GM12891 (cell line): ENCODE results near the gene RSBN1L.
A peak's percentile ranks its signal among the peaks of the same experiment; 100 is the strongest.

Source experiments
- DNase-seq: peaks from one replicate; pipeline ENCODE4 v3.0.0; 2011; ENCODE audit warnings: low spot score; ENCODE audit not compliant: insufficient read length
- FAIRE-seq: peaks from 2 replicates; lab custom pipeline; 2011; peaks lifted over from hg19 to GRCh38; lab: Jason Lieb, UNC
- PAX5 ChIP-seq: IDR thresholded peaks from 2 replicates; pipeline ENCODE4 v1.6.1; 2011; ENCODE audit warnings: low read length, moderate library complexity, mild to moderate bottlenecking; ENCODE audit not compliant: insufficient read depth, severe bottlenecking
- POLR2A ChIP-seq: IDR thresholded peaks from 2 replicates; pipeline ENCODE4 v1.6.1; 2011; ENCODE audit warnings: low read depth, low read length, control low read depth
- POLR2AphosphoS5 ChIP-seq: IDR thresholded peaks from 2 replicates; pipeline ENCODE4 v1.6.1; 2011; ENCODE audit warnings: low read depth, low read length, control low read depth
- POU2F2 ChIP-seq: IDR thresholded peaks from 2 replicates; pipeline ENCODE4 v1.6.1; 2011; ENCODE audit warnings: low read depth, mild to moderate bottlenecking, control low read depth, low read length, moderate library complexity
- SPI1 ChIP-seq: IDR thresholded peaks from 2 replicates; pipeline ENCODE4 v1.6.1; 2011; ENCODE audit warnings: low read depth, low read length, control low read depth
- TAF1 ChIP-seq: IDR thresholded peaks from 2 replicates; pipeline ENCODE4 v1.6.1; 2011; ENCODE audit warnings: low read depth, low read length, control low read depth

RSBN1L gene

DNA sequence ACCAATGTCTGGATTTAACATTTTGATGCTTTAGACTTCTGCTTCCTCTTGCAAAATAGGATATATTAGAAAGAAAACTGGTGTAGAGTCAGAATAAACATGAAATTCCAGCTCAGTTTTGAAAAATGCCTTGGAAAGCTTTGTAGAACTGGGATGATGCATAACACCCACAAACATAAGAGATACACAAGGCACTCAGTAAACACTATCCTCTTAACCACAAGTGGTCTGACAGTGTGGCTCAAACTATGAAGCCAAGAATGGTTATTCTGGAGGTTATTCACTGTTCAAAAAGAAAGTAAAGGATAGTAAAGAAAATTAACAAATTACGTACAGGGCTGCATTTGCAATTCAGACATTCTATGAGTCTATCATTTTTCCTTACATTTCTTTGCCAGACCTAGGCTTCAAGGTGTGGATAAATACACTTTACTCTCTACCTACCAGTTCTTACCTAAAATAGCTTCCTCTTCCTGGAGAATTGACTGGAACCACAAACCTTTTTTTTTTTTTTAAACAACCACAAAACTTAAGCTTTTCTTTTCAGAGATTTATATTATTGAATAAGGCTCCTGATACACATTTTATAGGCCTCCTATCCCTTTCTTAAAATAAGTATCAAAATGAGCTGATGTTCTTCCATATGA is 9.0 kb upstream of the RSBN1L start:
- TF ChIP-seq POU2F2 (no peak), SPI1 (no peak), POLR2A (no peak), POLR2AphosphoS5 (no peak), TAF1 (no peak), PAX5 (no peak)
- no peak for DNase-seq
- no peak for FAIRE-seq

DNA sequence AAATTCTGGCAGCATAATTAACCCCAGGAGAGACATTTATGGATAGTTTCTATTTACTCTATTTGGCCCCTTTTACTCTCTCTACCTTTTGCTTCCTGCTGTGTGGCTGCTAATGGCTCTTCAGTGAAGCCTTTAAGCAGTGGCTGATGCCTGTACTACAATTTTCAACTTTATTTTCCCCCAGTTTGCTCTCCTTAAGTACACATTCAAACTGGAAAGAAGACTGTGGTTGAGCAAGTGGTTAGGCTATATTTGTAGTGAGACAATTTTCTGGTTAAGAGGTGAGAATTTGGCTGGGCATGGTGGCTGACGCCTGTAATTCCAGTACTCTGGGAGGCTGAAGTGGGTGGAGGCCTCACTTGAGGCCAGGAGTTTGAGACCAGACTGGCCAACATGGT is 8.5 kb upstream of the RSBN1L start:
- FAIRE-seq (no peak), DNase-seq (no peak)
- TF ChIP-seq SPI1 (no peak), POU2F2 (no peak), TAF1 (no peak), PAX5 (no peak), POLR2AphosphoS5 (no peak), POLR2A (no peak)

DNA sequence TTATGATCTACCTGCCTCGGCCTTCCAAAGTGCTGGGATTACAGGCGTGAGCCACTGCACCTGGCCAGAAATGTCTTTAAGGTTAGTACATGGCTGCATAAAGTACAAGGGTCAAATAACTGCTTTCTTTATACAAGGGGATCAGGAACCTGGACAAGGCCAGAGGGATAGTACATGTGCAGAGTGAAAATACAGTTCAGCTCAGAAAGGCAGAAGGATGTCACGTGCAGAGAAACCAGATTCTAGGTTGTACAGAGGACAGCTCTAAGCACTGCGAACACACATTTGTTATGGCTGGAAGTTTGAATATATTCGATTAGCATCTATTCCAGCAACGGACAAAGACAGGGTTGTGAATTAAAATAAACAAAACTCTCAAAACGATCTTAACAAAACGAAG is 6.0 kb upstream of the RSBN1L start:
- FAIRE-seq: no peak
- DNase-seq: no peak
- no peak for TF ChIP-seq POU2F2
- no peak for TF ChIP-seq POLR2AphosphoS5
- no peak for TF ChIP-seq SPI1
- no peak for TF ChIP-seq TAF1
- no peak for TF ChIP-seq PAX5
- TF ChIP-seq POLR2A: no peak

DNA sequence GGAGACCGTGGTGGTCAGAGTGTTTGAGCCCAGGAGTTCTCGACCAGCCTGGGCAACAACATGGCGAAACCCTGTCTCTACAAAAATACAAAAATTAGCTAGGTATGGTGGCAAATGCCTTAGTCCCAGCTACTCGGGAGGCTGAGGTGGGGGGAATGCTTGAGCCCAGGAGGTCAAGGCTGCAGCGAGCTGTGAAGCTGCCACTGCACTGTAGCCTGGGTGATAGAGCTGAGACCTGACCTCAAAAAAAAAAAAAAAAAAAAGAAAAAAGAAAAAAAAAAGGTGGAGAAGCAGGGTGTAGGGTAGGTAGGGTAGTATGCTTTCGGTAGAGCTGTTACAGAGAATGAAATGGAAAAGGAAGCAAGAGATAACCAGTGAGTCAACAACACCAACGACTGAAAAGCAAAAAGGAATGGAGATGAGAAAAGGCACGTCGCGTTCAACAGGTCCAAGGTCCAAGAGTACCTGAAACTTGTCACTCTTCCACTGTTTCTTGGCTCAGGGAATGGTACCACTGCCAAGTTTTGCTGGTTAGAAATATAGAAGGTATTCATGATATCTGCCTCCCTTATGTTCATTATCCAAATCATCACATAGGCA is 4.3 kb upstream of the RSBN1L start:
- no peak for DNase-seq
- FAIRE-seq: no peak

DNA sequence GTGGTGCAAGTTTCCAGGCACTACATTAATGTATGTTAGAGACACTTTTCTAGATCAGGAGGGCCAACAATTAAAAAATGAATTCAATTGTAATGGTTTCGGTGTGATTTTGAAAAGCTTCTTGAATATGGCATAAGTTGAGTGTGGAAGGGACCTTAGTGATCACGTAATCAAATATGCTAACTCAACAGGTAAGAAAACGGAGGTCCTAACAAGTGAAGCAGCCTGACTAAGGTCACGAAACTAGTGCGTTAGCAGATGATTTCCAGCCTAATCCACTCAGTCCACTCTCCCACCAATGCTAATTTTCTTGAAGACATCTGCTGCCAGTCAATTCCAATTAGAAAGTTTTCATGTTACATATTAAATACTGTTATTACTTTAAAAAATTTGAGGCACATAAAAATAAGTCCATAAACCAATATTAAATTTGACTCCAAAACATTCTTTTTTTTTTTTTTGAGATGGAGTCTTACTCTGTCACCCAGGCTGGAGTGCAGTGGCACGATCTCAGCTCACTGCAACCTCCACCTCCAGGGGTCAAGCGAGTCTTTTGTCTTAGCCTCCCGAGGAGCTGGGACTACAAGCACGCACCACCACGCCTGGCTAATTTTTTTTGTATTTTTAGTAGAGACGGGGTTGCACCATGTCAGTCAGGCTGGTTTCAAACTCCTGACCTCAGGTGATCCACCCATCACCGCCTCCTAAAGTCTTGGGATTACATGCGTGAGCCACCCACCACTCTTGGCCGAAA is 2.3 kb upstream of the RSBN1L start:
- TF ChIP-seq POLR2A: no peak
- DNase-seq (no peak), FAIRE-seq (no peak)

More for the DNA sequence above, 4.3 kb upstream of the RSBN1L start:
- no peak for TF ChIP-seq POLR2A
- no peak for TF ChIP-seq PAX5
- TF ChIP-seq TAF1: no peak
- no peak for TF ChIP-seq SPI1
- no peak for TF ChIP-seq POU2F2
- no peak for TF ChIP-seq POLR2AphosphoS5

DNA sequence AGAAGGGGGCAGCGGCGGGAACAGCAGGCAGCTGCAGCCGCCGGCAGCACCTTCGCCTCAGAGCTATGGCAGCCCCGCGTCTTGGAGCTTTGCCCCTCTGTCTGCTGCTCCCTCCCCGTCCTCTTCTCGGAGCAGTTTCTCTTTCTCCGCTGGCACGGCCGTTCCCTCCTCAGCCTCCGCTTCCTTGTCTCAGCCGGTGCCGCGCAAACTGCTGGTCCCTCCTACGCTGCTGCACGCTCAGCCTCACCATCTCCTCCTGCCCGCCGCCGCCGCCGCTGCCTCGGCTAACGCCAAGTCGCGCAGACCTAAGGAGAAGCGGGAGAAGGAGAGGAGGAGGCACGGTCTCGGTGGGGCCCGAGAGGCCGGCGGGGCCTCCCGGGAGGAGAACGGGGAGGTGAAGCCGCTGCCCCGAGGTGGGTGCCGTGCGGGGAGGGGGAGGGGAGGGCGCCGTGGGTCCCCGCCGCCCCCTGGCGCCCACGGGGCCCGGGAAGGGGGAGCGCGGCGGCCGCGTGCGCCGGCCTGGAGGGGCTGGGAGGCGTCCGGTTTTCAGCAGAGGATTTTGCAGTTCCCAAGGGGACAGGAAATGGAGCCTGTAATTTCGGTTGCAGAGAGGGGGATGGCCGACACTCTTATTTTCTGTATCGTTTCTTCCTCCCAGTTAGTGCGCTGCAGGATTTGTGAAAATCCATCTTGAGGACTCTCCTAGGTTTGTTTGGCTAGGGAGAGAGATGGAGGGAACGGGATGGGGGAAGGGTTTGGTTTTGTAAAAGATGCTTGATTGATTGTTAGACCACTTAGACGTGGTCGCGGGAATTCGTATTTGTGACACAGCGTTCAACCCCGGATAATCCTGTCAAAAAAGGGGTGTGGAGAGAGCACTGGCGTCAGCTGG is 630 bp downstream of the RSBN1L start:
- DNase-seq (no peak), FAIRE-seq (no peak)
- no peak for TF ChIP-seq POLR2AphosphoS5
- no peak for TF ChIP-seq SPI1
- TF ChIP-seq POLR2A: peak; percentile 15; the same call in 1 of the 2 replicates
- no peak for TF ChIP-seq PAX5

DNA sequence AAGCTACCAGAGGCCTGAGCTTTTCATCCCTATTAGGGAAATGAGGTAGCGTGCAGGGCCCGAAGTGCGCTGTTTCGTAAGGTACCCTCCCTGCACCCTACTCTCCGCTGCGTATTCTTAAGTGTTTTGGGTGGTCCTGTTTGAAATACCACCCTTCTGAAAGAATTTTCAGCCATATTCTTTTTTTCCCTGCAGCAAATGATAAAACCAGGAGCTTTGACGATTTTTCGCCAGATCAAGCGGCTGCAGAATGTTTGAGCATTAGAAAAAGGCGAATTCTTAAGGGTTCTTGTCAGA is 1.2 kb downstream of the RSBN1L start:
- no peak for TF ChIP-seq TAF1
- 0 out of 2 replicates have a peak, but pooled peaks have one; percentile 41 for TF ChIP-seq POU2F2
- no peak for FAIRE-seq
- DNase-seq: no peak

DNA sequence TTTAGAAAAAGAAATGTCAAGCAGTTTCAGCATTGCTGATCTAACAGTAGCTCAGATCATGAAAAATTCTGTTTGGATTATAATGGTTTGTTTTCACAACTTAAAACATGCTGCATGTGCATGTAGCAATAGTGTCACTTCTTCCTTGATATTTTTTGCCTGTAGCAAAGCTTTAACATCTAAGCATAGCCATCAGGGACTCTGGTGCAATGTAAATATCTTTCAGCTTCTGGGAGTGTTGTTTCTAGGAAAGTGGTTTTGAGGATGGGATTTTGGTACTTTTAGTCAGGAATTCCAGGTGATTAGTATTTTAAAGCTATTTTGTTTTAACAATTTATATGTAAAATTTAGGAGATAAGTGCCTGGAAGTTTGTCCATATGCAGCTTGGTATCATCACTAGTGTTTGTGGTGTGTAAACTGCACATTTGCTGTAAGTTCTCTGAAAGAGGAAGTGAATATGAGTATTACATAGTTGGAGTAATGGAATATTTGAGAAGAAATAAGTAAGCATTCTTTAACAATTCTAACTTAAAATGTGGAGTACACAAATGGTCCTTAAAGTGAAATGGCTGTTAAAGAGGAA is 1.9 kb downstream of the RSBN1L start:
- no peak for TF ChIP-seq POLR2AphosphoS5
- peak; percentile 93 for TF ChIP-seq SPI1
- FAIRE-seq (peak; percentile 5), DNase-seq (no peak)

DNA sequence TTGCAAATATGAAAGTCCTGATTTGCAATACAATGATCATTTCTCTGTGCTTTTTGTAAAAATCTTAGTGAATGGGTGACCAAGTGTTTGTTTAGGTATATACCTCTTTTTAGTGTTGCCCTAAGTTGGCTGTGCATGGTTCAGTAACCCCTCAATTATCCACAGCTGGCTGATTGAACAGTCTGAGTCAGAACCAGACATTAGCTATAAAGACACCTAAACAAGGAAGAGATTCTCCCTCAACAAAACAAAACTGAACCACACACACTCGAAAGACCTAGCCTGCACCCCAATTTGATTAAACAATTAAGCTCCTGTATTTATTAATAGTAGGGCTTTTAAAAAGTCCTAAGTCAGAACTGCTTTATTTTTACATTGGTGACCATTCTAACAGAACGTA is 2.8 kb downstream of the RSBN1L start:
- FAIRE-seq: peak; percentile 26

DNA sequence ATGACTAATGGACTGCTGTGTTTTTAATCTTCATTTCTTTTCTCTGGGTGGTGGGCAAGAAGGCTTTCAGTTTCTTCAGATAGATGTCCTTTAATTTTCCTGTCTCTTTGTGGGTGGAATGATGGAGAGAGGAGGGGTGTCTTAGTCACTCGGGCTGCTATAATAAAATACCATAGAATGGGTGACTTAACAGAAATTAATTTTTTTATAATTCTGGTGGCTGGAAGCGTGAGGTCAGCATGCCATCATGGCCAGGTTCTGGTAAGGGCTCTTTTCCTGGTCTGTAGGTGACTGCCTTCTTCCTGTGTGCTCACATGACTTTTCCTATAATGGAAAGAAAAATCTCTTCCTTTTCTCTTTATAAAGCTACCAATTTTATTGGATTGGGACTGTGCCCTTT is 6.3 kb downstream of the RSBN1L start:
- DNase-seq: no peak
- FAIRE-seq: no peak
- TF ChIP-seq SPI1: no peak
- no peak for TF ChIP-seq POLR2AphosphoS5
- no peak for TF ChIP-seq PAX5
- TF ChIP-seq TAF1: no peak
- no peak for TF ChIP-seq POU2F2

More for the DNA sequence above, 2.8 kb downstream of the RSBN1L start:
- peak; percentile 35 for DNase-seq
- TF ChIP-seq POU2F2 (no peak), POLR2A (no peak), TAF1 (no peak), PAX5 (peak; percentile 89), POLR2AphosphoS5 (no peak), SPI1 (peak; percentile 24; the same call in 1 of the 2 replicates)
